GM12892 (cell line): ENCODE results near the gene ANO1.

Experiments
- POLR2A ChIP-seq: IDR thresholded peaks from 2 replicates; pipeline ENCODE4 v1.6.1; 2011; ENCODE audit warnings: low read depth, low read length, control low read depth
- POLR2AphosphoS5 ChIP-seq: IDR thresholded peaks from 2 replicates; pipeline ENCODE4 v1.6.1; 2011; ENCODE audit warnings: low read depth, low read length, control low read depth
- TAF1 ChIP-seq: IDR thresholded peaks from 2 replicates; pipeline ENCODE4 v1.6.1; 2011; ENCODE audit warnings: low read depth, mild to moderate bottlenecking, control low read depth, low read length, borderline replicate concordance

GRCh38 chr11:70146895-70147520, 68.9 kb downstream of the ANO1 start:
- no peak for TF ChIP-seq TAF1
- no peak for TF ChIP-seq POLR2A
- no peak for TF ChIP-seq POLR2AphosphoS5
